Measurements from ENCODE around the gene MPO. TPM values are rescaled to one million over a fixed set of nuclear protein-coding genes. Genes with fewer than 3 reads are reported as not detected.

MPO gene
- total RNA-seq, 1 donor from 2014 or later = not detected

DNA sequence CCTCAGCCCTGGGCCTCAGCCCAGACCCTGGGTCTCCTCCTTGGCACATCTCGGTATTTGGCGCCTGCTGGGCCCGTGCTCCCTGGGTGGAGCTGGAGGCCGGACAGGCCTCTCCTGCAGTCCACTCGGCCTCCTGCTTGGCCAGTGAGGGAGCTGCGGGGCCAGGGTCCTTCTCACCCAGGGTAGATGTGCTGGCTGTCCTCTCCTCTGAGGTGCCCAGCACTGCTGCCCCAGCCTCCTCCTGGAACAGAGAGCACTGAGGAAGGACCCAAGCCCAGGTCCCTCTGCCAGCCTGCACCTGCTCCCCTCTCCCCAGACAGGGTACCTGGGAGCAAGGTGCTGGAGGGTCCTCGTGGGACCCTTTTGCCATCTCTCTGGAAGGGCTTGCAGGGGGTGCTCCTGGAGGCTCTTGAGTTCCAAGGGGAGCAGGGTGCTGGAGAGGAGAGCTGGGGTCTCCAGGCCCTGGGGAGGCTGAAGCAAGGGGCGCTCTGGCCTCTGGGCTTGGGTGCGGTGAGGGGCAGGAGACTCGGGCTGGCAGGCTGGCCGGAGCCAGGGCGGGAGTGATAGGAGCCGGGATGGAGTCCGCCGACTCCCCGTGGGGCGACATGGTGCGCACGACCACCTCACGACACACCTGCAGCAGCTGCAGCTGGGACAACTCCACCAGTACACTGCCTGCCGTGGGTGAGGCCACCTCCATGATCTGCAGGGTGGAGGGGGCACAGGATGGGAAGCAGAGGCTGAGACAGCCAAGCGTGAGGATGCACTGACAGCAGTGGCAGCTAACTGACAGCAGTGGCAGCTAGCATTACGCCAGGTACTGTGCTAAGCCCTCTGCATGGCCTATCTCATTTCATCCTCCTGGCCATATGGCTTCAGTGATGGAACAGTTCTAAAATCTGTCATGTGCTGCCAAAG, 30.0 kb upstream of the MPO start:
- no peak for DNase-seq
- Mint-ChIP-seq H3K9me3 (no peaks in the 10 kb centered on the region), H3K36me3 (ENCODE audit: low read depth) (no peaks in the 10 kb centered on the region), H3K27me3 (no peaks in the 10 kb centered on the region), H3K4me1 (no peaks in the 10 kb centered on the region), H3K27ac (no peak overlapping the region), H3K4me3 (no peak overlapping the region)
- intact Hi-C loops (cut with micrococcal nuclease) = no loop called here
- ChIA-PET CTCF (no interaction called here), POLR2A (interaction anchor here (27.9 kb wide), 1 partner anchor 28 kb away, joined by 3007 read pairs; no protein-coding TSS in a partner anchor)
- TF ChIP-seq, protein P1, sequence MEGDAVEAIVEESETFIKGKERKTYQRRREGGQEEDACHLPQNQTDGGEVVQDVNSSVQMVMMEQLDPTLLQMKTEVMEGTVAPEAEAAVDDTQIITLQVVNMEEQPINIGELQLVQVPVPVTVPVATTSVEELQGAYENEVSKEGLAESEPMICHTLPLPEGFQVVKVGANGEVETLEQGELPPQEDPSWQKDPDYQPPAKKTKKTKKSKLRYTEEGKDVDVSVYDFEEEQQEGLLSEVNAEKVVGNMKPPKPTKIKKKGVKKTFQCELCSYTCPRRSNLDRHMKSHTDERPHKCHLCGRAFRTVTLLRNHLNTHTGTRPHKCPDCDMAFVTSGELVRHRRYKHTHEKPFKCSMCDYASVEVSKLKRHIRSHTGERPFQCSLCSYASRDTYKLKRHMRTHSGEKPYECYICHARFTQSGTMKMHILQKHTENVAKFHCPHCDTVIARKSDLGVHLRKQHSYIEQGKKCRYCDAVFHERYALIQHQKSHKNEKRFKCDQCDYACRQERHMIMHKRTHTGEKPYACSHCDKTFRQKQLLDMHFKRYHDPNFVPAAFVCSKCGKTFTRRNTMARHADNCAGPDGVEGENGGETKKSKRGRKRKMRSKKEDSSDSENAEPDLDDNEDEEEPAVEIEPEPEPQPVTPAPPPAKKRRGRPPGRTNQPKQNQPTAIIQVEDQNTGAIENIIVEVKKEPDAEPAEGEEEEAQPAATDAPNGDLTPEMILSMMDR (IDR thresholded peaks at IDR 0.05) = no peak
- ATAC-seq (ENCODE audit: low read depth) = no peak

DNA sequence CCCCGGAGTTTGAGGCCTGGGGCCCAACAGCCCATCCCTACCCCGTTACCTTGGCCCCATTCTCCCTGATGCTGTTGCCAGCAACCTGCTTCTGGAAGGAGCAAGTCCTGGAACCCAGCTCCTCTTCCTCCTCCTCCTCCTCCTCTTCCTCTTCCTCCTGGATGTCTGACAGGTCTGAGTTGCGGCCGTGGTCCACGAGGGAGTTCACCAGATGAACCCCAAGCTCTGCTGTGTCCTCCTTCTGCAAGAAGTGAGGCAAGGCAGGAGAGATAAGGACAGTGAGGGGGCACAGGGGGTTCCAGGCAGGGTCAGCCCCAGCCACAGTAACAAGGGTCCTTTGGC, 29.2 kb upstream of the MPO start:
- ChIA-PET CTCF (no interaction called here), POLR2A (interaction anchor here (1.5 kb wide), 1 partner anchor 42 kb away, joined by 4 read pairs; the partner anchor contains the start of gene SUPT4H1)
- intact Hi-C loops (cut with micrococcal nuclease) = no loop called here
- no peak for DNase-seq
- Mint-ChIP-seq H3K9me3 (no peaks in the 10 kb centered on the region), H3K27ac (no peak overlapping the region), H3K4me3 (no peak overlapping the region), H3K36me3 (ENCODE audit: low read depth) (no peaks in the 10 kb centered on the region), H3K27me3 (no peaks in the 10 kb centered on the region), H3K4me1 (no peaks in the 10 kb centered on the region)
- TF ChIP-seq, protein P1 (IDR thresholded peaks at IDR 0.05) = no peak
- no peak for ATAC-seq (ENCODE audit: low read depth)

DNA sequence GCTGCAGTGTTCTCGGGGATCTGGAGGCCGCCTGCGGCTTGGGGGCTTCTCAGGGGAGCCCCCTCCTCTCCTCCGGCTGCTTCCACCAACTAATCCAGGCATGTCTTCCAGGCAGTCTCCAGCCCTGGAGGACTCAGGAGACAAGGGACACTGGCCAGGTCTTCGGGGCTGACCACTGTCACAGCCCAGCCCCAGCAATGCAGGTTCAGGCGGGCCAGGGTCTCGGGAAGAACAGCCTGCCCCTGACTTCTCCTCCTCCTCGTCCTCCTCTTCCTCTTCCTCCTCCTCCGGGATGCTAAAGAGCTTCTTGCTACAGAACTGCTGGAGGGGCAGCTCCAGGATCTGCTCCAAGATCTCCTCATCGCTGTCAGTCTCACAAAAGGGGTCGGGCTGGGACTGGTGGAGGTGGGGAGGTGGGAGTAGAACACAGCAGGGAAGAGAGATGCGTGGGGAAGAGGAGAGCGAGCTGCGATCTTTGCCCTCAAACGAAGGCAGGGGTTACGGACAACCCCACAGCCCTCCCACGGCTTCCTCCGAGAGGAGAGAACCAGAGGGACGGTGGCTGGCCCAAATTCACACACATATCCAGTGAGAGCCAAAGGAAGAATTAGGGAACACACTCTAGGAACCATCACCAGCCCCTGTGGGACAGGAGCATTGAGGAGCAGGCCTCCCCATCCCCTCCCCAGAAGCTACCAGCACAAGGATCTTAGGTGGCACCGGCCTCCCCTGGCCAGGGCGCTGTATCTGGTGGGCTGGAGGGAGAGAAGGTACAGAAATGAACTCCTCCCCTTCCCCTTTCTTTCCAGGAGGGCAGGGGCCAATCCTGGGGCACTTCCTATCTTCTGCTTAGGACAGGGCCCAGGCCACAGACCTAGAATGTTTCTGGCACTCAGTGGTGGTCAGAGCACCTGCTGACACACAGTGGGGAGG, 28.5 kb upstream of the MPO start:
- TF ChIP-seq, protein P1 (IDR thresholded peaks at IDR 0.05) = no peak
- no peak for ATAC-seq (ENCODE audit: low read depth)
- H3K27ac Mint-ChIP-seq = no peak overlapping the region
- CTCF ChIA-PET = no interaction called here
- intact Hi-C loops (cut with micrococcal nuclease) = no loop called here
- no peaks in the 10 kb centered on the region for H3K9me3 Mint-ChIP-seq
- H3K4me1 Mint-ChIP-seq = peaks cover under 1% of the 10 kb centered on the region
- no peaks in the 10 kb centered on the region for H3K27me3 Mint-ChIP-seq
- POLR2A ChIA-PET = interaction anchor here (1.5 kb wide), 1 partner anchor 43 kb away, joined by 4 read pairs; the partner anchor contains the start of gene SUPT4H1
- no peak for DNase-seq
- no peaks in the 10 kb centered on the region for H3K36me3 Mint-ChIP-seq (ENCODE audit: low read depth)
- no peak overlapping the region for H3K4me3 Mint-ChIP-seq

DNA sequence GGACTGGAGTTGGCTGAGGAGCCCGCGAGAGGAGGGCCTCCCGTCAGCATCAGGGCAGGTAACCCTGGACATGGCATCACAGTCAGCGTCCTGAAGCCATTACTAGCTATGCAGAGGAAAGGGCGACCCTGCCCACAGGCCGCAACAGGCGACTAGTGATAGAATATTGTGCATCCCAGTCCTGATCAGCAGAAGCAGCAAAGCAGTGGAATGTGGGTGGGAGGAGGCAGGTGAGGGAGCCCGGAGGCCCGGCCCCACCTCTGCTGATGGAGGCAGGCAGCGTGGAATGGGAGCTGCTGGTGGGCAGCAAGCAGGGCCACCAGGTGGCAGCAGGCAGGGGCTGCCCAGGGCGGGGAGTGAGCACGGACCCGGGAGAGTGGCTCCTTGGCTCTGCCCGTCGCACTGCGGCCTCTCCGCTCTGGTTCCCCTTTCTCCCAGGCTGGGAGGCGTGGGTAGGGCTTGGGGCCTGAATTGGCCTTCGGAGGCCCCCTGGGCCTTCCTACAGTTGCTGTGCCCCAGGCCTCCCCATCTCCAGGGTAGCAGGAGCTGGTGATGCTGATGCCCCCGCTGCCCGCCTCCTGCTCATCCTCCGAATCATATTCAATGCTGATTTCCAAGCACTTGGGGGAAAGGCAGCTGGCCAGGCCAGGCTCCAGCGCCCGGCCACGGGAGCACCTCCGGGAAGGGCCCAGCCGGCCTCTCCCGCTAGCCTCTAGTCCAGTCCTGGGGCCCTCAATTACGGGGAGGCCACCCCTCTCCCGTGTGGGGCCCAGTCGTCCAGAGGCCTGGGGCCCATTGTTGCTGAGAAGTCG, 27.6 kb upstream of the MPO start:
- Mint-ChIP-seq H3K27ac (no peak overlapping the region), H3K27me3 (no peaks in the 10 kb centered on the region), H3K36me3 (ENCODE audit: low read depth) (no peaks in the 10 kb centered on the region), H3K4me1 (peaks cover 4% of the 10 kb centered on the region), H3K4me3 (no peak overlapping the region), H3K9me3 (no peaks in the 10 kb centered on the region)
- ATAC-seq (ENCODE audit: low read depth) (no peak), DNase-seq (no peak)
- CTCF ChIA-PET = no interaction called here
- intact Hi-C loops (cut with micrococcal nuclease) = no loop called here
- POLR2A ChIA-PET = interaction anchor here (0.5 to 1.5 kb wide), 2 partner anchors 9 to 44 kb away, joined by 4 read pairs; partner anchors contain the start of gene SUPT4H1
- TF ChIP-seq, protein P1 (IDR thresholded peaks at IDR 0.05) = no peak

All from activated B cell treated with CpG ODN at 0.5 μM for 24 hours (primary cell).